Nephron (organoid): ENCODE measurements around the gene PDLIM1.
A peak's percentile ranks its signal among the peaks of the same experiment; 100 is the strongest.

ENCODE experiments used
- H3K27ac Mint-ChIP-seq, 3 experiments: 2 replicates each; pipeline ENCODE4 v1.8.0; 2020; ENCODE audit warnings: mixed read lengths in 3 of 3, mild to moderate bottlenecking in 2 of 3, moderate library complexity in 1 of 3
- H3K27me3 Mint-ChIP-seq: 2 replicates; pipeline ENCODE4 v1.8.0; 2021; ENCODE audit warnings: low read depth, mild to moderate bottlenecking, moderate library complexity, mixed read lengths
- H3K36me3 Mint-ChIP-seq: 2 replicates; pipeline ENCODE4 v1.8.0; 2020; ENCODE audit warnings: low read depth, mixed read lengths
- H3K4me1 Mint-ChIP-seq: 2 replicates; pipeline ENCODE4 v1.8.0; 2020; ENCODE audit warnings: mixed read lengths
- H3K4me3 Mint-ChIP-seq, 3 experiments: 2 replicates each; pipeline ENCODE4 v1.8.0; 2020; ENCODE audit warnings: mild to moderate bottlenecking in 3 of 3, mixed read lengths in 3 of 3, moderate library complexity in 2 of 3
- H3K9me3 Mint-ChIP-seq: 2 replicates; pipeline ENCODE4 v1.8.0; 2020; ENCODE audit warnings: mixed read lengths
- CTCF ChIP-seq, 3 experiments: fragments of 200-600 bp; sonication (generic); IDR thresholded peaks; one replicate each; pipeline ENCODE4 v1.5.0; 2021; ENCODE audit warnings: antibody characterized with exemption in 3 of 3; ENCODE audit not compliant: unreplicated experiment in 3 of 3

The PDLIM1 gene

GRCh38 chr10:95187617-95188016 is 103.2 kb downstream of the PDLIM1 start:
- no peak for TF ChIP-seq CTCF (IDR thresholded peaks at IDR 0.05; ENCODE audit: unreplicated experiment in 3 of 3)
- Mint-ChIP-seq H3K36me3 (no peaks in the 10 kb centered on the region), H3K9me3 (no peaks in the 10 kb centered on the region), H3K4me1 (no peaks in the 10 kb centered on the region), H3K27me3 (peaks cover 14% of the 10 kb centered on the region), H3K4me3 (peak overlapping the region in 1 of 3 experiments; percentile 4), H3K27ac (no peak overlapping the region)
